ENCODE measurements around the gene CTNS.
"Not testable (repeated sequence)": the region's sequence is repeated elsewhere in the genome, so short reads cannot be mapped to it uniquely, and the experiment has no call there.

Gene CTNS

GRCh38 chr17:3688027-3688553 lies 51.5 kb downstream of the CTNS start:
- DNase-seq (ENCODE audit: low spot score) = no peak

GRCh38 chr17:3688852-3689261 lies 52.3 kb downstream of the CTNS start:
- DNase-seq (ENCODE audit: low spot score) = no peak

DNA sequence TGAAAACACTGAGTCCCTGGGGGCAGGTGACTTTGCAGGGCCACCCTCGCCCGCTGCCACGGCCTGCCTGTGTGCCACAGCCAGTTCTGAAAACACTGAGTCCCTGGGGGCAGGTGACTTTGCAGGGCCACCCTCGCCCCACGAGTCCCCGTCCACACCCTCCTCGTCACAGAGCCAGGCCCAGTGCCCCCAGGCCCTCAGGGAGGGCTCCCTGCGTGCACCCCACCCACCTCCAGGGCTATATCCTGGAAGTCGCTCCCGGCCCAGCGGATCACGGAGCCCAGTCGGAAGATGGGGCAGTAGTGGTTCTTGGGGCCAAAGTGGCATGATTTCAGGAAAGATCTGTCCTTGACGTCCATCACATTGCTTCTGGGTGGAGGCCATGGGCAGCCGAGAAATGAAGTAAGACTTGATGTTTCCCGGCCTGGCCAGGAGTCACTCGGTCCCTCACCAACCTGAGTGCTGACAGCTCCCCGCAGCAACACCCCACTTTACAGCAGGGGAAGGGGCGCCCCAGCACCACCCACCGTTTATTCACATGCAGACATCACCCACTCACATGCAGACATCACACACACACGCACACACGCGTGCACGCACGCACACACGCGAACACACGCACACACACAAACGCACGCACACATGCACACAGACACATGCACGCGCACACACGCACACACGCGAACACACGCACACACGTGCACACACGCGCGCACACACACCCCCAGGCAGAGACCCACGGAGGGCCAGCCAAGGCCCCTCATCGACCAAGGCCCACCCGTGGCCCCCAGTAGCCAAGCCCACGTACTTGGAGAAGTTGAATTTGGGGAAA lies 52.9 kb downstream of the CTNS start:
- DNase-seq (ENCODE audit: low spot score) = no peak

DNA sequence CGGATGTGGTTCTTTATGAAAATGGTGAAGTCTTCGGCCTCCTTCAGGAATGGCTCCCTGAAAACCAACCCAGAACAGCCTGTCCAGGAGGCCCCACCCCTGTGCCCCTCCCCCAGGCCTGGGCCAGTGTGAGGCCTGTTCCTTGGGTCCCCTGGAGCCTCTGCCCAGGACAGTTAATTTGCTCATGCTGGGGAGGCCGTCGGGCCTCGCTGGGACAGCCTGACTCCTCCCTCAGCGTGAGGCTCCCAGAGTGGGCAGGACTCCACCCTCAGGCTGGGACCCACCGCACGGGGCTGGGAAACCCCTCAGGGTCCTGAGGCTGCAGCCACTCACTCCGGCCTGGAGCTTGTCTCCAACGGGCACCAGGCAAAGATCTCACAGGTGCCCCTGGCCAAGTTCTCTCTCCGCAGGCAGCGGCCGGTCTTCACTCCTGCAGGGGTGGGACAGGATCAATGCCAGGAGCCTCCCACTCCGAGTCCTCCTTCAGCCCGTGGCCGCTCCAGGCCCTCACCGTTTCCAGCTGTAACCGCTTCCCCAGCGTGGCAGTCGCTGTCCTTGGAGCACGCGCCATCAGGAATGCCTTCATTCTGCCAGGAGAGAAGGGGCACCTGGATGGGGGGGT lies 53.6 kb downstream of the CTNS start:
- DNase-seq (ENCODE audit: low spot score) = no peak

DNA sequence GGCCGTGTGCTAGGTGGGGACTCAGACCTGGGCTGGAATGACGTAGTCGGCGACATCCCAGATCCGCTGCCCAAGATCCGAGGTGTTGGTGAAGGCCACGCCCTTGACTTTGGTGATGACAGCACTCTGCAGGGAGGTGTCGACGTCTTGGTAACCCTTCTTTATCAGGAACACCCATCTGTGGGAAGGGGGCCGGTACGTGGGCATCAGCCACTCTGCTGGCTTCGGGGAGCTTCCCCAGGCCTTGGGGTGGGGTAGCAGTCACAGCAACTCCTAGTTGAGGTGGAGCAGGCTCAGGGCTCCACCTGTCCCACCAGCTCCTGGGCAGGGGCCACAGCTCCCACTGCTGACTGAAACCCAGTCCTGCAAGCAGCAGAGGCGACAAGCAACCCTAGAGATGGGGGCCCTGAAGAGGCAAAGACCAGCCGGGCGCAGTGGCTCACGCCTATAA lies 55.1 kb downstream of the CTNS start:
- DNase-seq (ENCODE audit: low spot score) = no peak

GRCh38 chr17:3692346-3692745 lies 55.8 kb downstream of the CTNS start:
- DNase-seq (ENCODE audit: low spot score) = no peak

- DNase-seq (ENCODE audit: low spot score) = no peak
Measured at GRCh38 chr17:3693141-3693540, 56.6 kb downstream of the CTNS start.

- no peak for DNase-seq (ENCODE audit: low spot score)
Measured at GRCh38 chr17:3693829-3694231, 57.3 kb downstream of the CTNS start.

- DNase-seq (ENCODE audit: low spot score) = peak; percentile 31
Measured at GRCh38 chr17:3695129-3695722, 58.7 kb downstream of the CTNS start.

DNA sequence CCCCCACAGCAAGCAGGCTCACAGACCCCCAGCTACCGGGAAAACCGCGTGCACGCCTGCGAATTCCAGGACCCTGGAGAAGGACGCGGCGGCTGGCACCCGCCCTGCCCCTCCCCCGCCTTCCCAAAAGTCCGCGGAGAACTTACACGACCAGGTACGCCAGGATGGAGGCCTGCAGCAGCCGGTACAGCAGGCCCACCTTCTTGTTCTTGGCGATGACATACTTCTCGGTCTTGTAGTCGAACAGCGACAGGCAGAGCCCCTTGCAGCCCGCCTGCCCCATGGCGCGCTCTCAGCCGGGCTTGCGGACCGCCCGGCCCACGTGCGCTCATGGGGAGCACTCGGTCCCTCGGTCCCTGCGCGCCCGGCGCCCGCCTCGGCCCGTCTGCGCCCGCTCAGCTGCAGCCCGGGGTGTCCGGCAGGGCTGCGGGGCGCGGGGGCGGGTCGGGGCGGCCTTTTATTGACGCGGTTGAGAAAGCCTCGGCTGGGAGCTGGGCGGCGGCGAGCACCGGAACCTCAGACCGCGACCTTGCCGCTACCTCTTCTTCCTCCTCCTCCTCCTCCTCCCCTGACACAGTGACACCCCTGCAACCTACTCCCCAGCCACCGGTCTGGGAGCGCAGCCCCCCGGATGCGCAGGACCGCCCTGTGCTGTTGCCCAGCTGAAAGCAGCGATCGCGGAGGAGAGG lies 59.3 kb downstream of the CTNS start, which contains the start of gene P2RX5:
P2RX5 (minus strand) TSS at position 433 of the 689 bp plus-strand sequence; CDS start at position 283, 150 bp downstream.
- peak; percentile 50 for DNase-seq (ENCODE audit: low spot score)

DNA sequence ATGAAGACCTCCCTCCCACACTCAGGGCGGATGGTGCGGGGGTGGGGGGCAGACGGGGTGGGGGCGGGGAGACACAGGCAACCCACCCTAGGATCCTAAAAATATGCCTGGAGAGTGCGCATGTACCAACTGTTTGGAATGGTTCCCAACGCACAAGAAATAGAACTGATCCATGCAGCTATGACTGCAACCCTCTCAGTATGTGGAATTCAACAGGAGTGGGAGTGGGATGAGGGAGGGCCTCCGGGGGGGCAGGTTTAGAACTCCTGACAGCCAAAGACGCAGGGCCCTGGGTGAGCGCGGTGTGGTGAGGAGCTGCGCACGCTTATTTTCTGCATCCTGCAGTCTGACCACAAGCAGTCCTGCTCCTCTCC lies 60.5 kb downstream of the CTNS start:
- no peak for DNase-seq (ENCODE audit: low spot score)

DNA sequence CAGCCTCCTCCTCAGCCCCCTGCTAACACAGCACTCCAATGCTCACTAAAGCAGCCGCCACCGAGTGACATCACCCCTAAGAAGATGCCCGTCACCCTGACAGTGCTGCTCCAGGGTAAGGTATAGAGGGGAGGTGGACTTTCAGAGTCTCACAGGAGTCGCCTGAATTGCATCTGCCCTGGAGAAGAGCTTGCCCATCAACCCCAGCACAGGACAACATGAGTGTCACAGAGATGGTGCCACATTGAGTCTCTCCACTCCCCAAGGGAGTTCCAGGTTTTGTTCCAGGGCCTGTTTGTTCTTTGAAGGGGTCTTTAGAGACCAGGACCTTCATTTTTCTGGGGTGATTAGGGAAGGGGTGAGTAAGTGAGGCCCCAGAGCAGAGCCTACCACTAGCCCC lies 61.6 kb downstream of the CTNS start:
- DNase-seq (ENCODE audit: low spot score) = no peak

DNA sequence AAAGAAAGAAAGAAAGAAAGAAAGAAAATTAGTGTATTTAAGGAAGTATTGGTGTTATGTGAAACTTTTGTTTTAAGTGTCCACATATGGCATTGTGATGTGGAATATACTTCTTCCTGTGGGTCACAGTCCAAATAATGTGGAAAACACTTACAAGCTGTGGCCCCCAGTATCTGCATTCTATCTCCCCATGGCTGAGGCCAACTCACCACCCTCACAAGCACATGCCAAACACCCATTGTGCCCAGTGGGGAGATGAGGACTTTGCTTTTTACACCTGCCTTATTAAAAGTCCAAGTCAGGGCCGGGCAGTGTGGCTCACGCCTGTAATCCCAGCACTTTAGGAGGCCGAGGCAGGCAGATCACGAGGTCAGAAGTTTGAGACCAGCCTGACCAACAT lies 63.4 kb downstream of the CTNS start:
- DNase-seq (ENCODE audit: low spot score) = no peak

- DNase-seq (ENCODE audit: low spot score) = not testable (repeated sequence)
Measured at GRCh38 chr17:3702041-3702539, 65.5 kb downstream of the CTNS start.

DNA sequence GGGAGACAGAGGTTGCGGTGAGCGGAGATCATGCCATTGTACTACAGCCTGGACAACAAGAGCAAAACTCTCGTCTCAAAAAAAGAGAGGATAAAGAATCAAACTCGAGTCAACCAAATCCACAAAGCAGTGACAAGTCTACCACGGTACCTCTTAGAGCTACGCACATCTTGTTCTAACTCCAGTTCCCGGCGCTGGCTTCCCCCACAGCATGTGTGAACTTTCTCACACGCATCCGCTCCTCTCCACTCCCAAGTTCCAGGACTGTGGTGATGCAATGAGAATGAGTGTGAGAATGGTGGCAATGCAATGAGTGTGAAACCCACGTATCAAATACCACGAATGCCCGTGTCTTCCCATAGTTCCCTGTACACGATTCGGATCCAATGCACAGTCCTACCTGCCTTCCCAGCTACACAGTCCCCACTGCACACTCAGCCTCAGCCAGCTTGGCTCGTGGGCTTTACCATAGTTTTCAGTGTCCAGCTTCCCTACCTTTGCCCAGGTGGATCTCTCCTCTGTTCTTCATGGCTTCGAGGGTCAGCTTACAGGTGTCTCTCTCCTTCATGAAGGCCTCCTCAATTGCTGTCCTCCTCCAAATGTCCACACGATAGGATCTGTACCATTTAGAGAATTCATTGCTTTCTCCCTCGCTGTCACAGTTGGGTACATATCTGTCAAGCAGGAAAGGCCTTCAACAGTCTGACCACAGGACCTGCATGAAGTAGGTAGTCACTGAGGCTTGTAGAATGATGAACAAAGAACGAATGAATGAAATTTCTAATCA lies 68.6 kb downstream of the CTNS start:
- DNase-seq (ENCODE audit: low spot score) = no peak

- DNase-seq (ENCODE audit: low spot score) = not testable (repeated sequence)
Measured at GRCh38 chr17:3705718-3705984, 69.1 kb downstream of the CTNS start.

GRCh38 chr17:3708366-3708765 lies 71.8 kb downstream of the CTNS start:
- DNase-seq (ENCODE audit: low spot score) = no peak

- peak; percentile 27 for DNase-seq (ENCODE audit: low spot score)
Measured at GRCh38 chr17:3710951-3711383, 74.4 kb downstream of the CTNS start.
